Head of caudate nucleus (tissue), 42 donors: Measurements from ENCODE around the gene ARFIP1.

Source experiments
- DNase-seq, 42 donors: peaks; one replicate each; pipeline versions ENCODE4 v3.0.0 to v3.0.0-alpha.2; 2020 to 2021; ENCODE audit warnings: mixed read lengths in 7 of 42
- intact Hi-C: fragments of 100-400 bp; cut with DNase I; formaldehyde crosslinking; loops from one replicate; pipeline ENCODE4 v1.15.0; 2022

The ARFIP1 gene

DNA sequence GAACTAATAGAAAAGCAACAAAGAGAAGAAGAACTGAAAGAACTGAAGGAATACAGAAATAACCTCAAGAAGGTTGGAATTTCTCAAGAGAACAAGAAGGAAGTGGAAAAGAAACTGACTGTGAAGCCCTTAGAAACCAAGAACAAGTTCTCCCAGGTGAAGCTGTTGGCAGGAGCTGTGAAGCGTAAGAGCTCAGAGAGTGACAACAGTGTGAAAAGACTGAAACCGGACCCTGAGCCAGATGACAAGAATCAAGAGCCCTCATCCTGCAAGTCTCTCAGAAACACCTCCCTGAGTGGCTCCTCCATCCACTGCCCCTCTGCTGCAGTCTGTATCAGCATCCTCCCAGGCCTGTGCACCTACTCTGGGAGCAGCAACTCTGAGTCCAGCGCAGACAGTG, 148.0 kb downstream of the ARFIP1 start:
- intact Hi-C loops, result no loop called here
- no peak for DNase-seq

DNA sequence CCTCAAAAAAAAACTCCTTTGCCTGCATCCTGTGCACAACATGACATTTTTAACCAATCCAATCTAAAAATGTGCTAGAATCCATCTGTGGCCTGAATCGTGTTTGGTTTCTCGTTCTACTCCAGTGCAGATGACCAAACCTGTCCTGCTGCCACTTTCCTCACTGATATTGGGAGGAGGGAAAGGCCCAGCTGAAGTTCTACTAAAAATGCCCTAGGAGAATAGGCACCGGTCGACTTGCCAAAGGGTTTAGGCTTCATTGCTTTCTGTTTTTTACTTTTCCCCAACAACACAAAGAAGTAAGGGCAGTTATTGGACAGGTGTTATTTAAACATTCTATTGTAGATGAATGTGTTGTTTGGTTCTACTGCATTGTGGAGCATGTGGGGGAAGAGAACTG, 148.5 kb downstream of the ARFIP1 start:
- DNase-seq, result no peak
- intact Hi-C loops, result no loop called here

DNA sequence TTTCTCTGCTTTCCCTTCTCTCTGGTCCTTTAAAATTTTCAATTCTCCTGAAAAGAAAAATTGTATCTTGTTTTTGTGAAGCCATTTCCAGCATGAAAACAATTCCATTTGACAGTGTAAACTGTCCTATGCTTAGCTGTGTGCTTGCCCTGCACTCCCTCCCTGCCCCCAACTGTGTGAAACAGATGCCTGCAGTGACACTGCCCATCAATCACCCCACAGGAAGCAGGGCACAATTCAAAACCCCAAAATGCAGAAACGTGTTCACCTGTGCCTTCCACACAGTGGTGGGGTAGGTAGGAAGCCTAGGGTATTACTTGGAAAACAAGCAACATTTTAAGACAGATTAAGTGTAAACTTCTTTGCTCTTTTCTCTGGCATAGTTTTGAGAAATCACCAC, 150.1 kb downstream of the ARFIP1 start:
- intact Hi-C loops, result no loop called here
- DNase-seq, result no peak

DNA sequence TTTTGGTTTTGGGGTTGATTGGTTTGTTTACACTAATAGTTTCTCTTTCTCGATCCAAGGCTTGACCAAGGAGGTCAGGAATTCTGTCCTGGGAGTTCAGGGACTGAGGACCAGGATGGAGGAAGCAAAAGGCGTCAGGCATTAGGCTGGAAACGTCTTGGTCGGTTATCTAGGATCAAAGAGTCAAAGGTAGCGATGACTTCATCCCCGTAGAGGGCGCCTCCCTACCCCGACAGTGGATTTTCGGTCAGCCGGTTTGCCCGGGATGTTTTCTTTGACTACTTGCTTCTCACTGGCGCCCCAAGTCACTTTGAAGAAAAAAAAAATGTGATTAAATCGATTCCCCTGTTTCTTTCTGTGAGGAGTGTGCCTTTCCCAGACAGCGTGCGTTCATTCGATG, 155.4 kb downstream of the ARFIP1 start:
- DNase-seq, result peak in 1 of 42 donors; percentile 42
- intact Hi-C loops, result no loop called here

DNA sequence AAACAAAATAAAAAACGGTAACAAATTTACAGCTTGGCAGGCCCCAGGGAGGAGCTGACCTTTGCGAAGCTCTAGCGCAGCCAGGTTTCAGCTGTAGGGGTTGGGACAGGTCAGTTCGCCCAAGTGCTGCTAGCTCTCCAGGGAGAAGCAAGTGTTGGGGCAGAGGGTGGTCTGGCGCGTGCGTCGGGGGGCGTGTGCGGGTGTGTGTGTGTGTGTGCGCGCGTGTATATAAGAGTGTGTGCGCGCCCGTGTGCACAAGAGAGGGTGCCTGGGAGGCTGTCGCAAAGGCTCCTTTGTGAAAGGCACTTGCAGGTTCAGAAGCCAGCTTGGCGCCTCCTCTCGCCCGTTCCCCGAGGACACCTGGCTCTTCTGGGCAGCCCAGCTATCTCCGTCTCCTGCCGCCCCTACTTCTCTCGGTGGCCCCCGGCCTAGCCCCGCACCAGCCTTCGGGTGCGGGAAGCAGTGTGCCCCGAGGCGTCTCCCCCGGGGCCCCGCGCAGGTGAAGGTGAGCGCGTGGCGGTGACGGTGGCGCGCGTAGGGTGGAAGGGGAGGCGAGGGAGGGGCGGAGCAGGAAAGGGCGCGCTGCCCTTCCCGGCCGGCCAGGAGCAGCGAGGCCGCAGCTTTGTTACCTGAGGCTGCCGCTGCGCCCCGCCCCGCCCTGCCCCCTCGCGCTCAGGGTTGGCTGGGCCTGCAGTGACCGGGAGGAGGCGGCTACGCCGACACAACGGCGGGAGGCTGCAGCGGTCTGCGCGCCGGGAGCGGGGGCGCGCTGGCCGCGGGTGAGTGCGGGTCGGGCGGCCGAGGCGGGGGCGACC, 156.1 kb downstream of the ARFIP1 start, which contains the start of gene FHDC1:
Gene FHDC1 (plus strand): TSS at position 693 of the 815 bp plus-strand sequence. CDS start 6,735 bp downstream, outside the sequence.
- DNase-seq, result peak in 31 of 42 donors; percentile 14 to 68 (median 50)
- intact Hi-C loops, result no loop called here

DNA sequence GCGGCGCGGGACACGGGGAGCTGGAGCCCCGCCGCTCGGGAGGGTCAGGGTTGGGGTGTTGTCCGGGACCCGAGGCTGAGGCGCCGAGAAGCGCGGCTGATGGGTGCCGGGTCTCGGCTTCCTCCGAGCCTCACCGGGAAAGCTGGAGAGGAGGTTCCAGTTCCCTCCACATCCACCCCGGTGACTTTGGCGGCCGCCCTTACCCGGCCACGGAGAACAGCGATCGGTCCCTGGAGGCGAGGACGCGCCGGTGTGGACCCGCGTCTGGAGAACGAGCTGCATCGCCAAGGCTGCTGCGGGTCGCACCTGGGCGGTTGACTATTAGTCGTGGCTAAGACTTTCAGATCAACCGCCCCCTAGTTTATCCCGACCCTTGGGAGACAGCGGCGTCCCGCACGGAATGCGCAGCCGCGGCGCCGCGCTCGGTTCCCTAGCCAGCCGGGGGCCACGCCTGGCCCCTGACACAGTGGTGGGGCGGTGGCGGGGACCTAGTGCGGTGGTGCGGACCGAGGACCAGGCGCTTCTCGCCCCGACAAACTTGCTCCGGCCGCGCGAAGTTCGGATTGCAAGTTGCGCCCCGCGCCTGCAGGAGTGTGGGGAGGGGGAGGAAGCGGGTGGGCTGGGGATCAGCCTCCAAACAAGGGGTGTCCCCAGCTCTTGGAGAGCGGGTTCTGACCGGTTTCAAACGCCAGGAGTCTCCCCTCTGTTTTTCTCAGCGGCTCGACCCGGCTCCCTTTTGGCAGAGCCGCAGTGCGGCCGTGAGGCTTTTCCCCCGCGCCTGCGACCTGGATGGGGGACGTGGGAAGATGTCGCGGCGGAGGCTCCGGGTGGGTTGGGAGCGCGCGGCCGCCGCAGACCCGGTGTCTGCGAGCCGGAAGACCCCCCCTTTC, 156.9 kb downstream of the ARFIP1 start:
- peak in 26 of 42 donors; percentile 18 to 64 (median 38) for DNase-seq
- intact Hi-C loops, result no loop called here

DNA sequence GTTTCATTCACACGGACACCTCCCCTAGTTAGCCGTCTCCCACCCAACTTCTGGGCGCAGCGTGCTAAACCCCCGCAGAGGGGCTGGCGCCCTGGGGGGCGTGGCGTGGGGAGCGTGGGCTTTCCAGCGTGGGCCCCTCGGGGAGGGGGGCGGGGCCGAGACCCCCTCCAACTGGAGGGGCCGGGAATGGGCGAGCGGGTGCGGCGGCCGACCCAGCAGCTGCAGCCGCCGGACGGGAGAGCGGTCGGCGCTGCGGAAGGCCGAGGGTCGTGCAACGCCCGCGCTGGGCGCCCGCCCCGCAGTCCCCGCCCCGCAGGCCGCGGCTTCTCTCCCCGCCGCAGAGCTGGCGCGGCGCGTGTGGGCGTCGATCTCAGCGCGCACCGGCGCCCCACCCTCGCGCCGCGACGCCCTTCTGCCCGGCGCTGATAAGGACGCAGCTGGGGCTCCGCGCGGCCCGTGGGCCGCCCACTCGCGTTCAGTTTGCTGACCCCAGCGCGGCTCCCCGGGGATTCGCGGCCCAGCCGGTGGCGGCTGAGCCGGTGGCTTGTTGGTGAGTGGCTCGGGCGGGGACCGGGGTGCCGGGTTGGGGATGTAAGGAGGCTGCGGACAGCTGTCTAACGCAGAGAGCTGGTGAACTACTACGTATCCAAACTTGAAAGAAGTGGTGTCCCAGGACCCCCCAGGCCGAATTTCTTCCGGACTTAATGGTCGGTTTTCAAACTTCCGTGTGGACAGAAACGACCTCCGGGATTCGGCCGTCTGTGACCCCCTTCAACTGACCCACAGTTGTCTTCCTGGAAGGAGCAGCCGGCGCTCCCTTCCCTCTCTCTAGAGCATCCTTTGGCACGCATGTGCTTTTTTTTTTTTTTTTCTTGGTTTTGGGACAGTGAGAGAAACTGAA, 157.8 kb downstream of the ARFIP1 start:
- peak in 29 of 42 donors; percentile 12 to 73 (median 39) for DNase-seq
- intact Hi-C loops, result no loop called here

DNA sequence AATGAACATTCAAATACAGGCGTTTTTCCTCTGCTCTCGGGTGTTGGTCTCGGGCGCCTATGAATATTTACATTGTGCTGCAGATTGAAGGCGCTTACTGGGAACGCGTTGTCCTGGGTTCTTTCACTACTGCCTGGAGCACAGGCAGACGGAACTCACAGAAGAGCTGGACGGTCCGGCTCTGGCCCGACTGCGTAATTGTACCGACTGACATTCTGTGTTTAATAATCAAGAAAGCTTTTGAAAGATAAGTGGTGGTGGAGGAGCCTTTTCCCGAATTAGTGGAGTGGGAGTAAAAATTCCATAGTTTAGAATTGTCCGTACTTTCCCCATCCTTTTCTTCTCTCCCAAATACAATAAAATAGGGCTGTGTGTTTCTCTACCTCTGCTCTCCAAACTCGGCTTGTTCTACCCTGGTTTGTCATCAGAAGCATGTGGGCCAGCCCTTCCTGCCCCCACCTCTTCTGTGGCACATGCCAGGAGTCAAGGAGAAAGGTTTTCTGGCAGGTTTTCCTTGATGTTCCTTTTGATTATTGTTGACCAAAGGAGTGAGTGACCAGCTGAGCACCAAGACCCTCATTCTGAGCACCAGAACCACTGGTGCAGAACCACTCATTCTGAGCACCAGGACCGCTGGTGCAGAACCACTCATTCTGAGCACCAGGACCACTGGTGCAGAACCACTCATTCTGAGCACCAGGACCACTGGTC, 158.6 kb downstream of the ARFIP1 start:
- peak in 4 of 42 donors; percentile 30 to 52 (median 44) for DNase-seq
- intact Hi-C loops, result no loop called here

DNA sequence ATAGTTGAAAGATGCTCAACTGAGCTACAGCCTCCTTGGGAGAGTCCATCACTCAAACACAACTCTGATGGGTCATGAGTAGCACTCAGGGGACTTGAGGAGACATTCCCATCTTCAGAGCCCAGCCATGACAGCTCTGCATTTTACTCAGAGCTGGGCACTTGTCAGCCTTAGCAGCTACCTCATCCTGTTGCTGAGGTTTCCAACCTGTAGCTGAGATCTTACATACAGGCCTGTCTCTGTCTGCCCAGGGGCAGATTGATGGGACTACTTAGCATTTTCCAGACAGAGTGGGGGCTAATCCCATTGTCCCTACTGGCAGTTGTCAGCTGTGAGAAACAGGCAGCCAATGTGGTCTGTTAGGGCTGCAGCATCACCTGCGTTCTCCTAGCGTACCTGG, 159.9 kb downstream of the ARFIP1 start:
- intact Hi-C loops, result no loop called here
- peak in 1 of 42 donors; percentile 30 for DNase-seq

DNA sequence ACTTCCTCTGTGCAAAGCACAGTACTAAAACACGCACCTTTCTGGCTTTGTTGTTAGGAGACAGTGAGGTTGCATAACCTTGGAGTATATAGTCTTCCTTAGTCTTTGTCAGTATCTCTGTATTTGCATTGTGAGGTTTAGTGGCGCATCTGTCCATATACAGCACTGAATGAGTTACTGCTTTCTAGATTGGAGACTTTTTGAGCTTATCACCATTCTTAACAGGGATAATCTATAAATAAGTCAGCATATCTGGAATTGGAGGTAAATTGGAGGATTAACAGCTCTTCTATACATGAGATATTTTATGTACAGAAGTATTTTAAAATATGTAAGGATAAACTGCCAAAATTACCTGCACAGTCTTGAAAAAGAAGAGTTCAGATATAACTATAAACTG, 160.7 kb downstream of the ARFIP1 start:
- peak in 1 of 42 donors; percentile 29 for DNase-seq
- intact Hi-C loops, result no loop called here

DNA sequence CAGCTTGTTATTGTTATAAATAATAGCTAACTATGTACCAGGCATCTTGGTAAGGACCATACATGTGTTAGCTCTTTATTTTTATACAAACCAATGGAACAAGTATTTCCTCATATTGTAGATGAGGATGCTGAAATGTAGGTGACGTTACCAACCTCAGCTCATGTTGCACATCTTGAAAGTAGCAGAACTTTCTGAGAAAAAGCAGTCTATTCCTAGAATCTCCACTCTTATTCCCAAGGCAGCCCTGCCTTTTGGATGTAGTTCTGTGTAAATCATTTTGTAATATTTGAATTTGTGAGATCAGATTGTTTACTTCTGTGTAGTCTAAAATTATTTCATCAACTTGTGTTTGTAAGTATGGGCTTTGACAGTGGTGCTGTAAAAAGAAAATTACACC, 161.7 kb downstream of the ARFIP1 start:
- DNase-seq, result no peak
- intact Hi-C loops, result no loop called here

DNA sequence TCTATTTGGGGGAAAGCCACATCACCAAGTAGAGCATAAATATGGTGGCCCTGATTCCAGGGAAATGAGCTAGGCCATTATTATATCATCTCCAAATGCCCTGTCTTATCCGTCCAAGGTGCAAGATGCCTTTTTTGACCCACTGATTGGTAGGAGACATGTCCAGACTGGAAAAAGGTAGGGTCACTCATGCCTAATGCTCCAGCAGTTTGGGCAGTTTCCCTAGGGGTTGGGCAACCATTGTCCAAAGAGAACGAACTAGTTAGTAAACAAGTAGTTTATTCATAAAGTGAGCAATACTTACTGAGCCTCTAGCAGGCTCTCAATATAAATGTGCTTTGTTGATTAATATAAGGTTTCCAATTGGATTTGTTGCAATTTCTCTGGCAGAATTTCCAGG, 162.6 kb downstream of the ARFIP1 start:
- intact Hi-C loops, result no loop called here
- DNase-seq, result no peak

DNA sequence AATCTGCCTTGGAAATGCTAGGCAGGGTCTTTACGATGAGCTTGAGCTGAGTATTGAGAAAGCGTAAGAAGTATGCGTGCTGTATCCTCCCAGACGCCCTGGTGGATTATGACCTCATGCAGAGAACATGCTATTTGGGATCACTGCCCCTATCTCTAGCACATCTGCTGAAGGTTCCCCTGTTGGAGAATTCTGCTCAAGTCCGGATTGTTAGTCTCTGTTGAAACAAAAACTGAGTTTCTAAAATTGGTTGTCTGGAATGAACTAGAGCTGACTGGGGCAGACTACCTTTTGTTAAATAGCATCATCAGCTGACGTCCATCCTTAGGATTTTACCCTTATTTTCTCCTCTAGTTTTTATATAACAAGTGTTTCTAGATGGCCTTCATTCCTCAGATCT, 163.9 kb downstream of the ARFIP1 start:
- intact Hi-C loops, result no loop called here
- peak in 1 of 42 donors; percentile 23 for DNase-seq

DNA sequence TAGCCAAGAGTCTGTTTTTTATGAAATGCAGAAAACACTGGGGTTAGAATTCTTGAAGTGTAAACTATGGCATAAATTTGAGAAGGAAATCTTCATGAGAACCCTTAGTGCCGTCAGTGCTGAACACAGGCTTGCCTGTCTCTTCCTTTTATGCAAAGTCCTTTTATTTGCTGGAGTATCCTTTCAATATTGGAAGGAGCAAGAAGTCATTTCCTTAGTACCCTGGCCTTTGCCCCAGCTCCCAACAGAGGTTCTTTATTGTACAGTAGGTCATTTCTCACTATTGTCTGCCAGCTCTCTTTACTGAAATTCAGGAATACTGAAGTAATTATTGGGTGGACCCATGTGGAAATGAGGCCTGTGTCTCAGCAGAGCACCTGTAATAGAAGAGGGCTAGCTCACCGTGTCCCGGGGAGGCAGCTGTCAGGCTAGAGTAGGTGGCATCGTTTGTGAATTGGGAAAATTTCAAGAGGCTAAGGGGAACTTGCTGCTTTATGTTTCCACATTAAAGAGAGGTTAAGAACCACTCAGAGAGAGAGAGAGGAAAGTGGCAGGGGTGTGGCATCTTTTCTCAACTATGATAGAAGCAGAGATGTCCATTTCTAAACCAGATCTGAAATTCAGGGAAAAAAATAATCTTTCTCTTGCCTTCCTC, 165.0 kb downstream of the ARFIP1 start:
- DNase-seq, result peak in 2 of 42 donors; percentile 21 to 23
- intact Hi-C loops, result no loop called here

DNA sequence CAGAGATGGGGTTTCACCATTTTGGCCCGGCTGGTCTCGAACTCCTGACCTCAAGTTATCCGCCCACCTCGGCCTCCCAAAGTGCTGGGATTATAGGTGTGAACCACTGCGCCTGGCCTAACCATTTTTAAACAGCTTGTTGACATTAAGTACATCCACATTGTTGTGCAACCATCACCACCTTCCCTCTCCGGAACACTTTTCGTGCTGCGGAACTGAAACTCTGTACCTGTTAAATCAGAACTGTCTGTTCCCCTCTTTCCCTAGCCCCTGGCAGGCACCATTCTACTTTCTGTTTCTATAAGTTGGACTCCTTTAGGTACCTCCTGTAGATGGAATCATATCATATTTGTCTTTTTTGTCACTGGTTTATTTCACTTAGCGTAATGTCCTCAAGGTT, 165.9 kb downstream of the ARFIP1 start:
- intact Hi-C loops, result no loop called here

DNA sequence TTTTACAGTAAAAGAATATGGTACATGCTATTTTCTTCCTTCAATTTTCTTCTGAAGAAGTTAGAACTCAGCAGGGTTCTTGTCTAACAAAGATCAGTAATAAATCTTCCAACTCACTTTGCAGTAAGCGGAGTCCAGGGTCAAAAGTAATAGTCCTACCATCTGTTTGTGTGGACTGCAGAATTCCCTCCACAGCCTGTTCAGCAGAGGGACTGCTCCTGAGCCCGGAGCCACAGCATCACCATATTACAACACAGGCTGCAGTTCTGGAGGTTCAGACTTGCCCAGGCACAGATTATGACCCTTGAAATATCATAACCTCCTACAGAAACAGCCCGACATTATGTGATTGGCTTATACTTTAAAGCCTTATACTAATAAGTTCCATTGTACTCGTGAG, 166.7 kb downstream of the ARFIP1 start:
- intact Hi-C loops, result no loop called here
- DNase-seq, result no peak

More for the DNA sequence above, 165.9 kb downstream of the ARFIP1 start:
- DNase-seq, result no peak

DNA sequence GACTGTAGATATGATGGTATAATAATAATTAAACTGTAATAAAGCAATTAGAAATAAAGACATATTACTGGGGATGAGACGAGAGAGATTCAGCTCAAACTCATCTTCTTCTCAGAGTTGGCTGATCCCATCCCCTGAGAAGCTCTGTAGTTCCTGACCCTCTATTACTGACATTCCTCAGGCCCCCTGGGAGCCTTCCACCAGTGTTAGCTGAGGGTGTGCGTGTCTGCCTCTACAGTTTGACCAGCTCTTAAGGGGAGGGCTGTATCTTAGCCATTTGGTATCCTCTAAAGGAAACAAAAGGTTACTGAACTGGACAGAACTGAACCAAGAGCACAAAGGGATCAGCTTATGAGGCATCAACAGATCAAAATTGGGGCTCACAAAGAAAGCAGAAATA, 167.6 kb downstream of the ARFIP1 start:
- no peak for DNase-seq
- intact Hi-C loops, result no loop called here

DNA sequence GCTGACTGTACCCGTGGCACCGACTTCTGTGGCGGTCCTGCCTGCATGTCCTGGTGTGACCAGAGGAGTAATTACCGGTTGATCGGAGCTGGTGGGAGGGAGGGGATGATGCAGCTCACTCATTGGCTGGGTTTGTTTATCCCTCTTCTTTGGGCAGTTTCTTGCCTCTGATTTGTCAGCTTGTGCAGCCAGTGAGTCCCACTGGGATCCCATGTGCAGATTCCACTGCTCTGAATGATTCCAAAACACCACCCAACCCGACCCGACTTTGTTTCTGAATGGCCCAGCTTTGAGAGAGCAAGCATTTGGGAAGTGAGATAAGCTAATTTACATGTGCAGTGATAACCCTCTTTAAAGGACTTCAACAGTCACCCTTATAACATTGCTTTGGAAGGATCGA, 170.2 kb downstream of the ARFIP1 start:
- DNase-seq, result no peak
- intact Hi-C loops, result no loop called here
